Naive thymus-derived CD4-positive, alpha-beta T cell (primary cell): ENCODE data around the gene GNAL. TPM values are rescaled to one million over a fixed set of nuclear protein-coding genes. Genes with fewer than 3 reads are reported as not detected.
A peak's percentile ranks its signal among the peaks of the same experiment; 100 is the strongest.

Experiments
- ATAC-seq: fragments of 150-1000 bp; cut with Tn5 transposase; 2 replicates; pipeline ENCODE4 v1.10.0; 2021; ENCODE audit warnings: mild to moderate bottlenecking, moderate library complexity
- CTCF ChIA-PET: fragments of 350-600 bp; sonication (Branson Sonifier 250); formaldehyde crosslinking; loops from one replicate; lab custom pipeline; 2021; ENCODE audit warnings: antibody characterized with exemption; lab: Charles Lee
- POLR2A ChIA-PET: fragments of 350-600 bp; sonication (Branson Sonifier 250); formaldehyde crosslinking; loops from one replicate; lab custom pipeline; 2021; ENCODE audit warnings: antibody characterized with exemption, inconsistent platforms; lab: Charles Lee
- DNase-seq, 9 donors: peaks; one replicate each; pipeline versions ENCODE4 v3.0.0 to v3.0.0-alpha.2; 2020 to 2022; ENCODE audit warnings: mixed read lengths in 1 of 9
- H3K27ac ChIP-seq: one replicate; pipeline ENCODE4 v1.7.0; 2013; ENCODE audit warnings: mild to moderate bottlenecking, low read depth, low read length, moderate library complexity
- H3K27me3 ChIP-seq, 2 donors: one replicate each; pipeline ENCODE4 v1.7.0; 2013; ENCODE audit warnings: low read length in 2 of 2, mild to moderate bottlenecking in 2 of 2, moderate library complexity in 2 of 2; ENCODE audit not compliant: control insufficient read depth in 2 of 2, insufficient read depth in 2 of 2
- H3K36me3 ChIP-seq, 3 experiments: 1 replicate in 2 of 3; 2 replicates in 1 of 3; pipeline ENCODE4 v1.7.0; 2013; ENCODE audit warnings: low read length in 3 of 3, mild to moderate bottlenecking in 3 of 3, moderate library complexity in 1 of 3; ENCODE audit not compliant: insufficient read depth in 3 of 3, control insufficient read depth in 2 of 3
- H3K4me1 ChIP-seq, 2 donors: one replicate each; pipeline ENCODE4 v1.7.0; 2013; ENCODE audit warnings: low read length in 2 of 2, mild to moderate bottlenecking in 2 of 2, moderate library complexity in 1 of 2; ENCODE audit not compliant: control insufficient read depth in 2 of 2, insufficient read depth in 2 of 2
- H3K4me3 ChIP-seq: 2 replicates; pipeline ENCODE4 v1.7.0; 2013; ENCODE audit warnings: mild to moderate bottlenecking, low read length
- H3K9me3 ChIP-seq, 3 experiments: 1 replicate in 2 of 3; 2 replicates in 1 of 3; pipeline ENCODE4 v1.7.0; 2013; ENCODE audit warnings: low read length in 3 of 3; ENCODE audit not compliant: control insufficient read depth in 2 of 3
- H3K27ac Mint-ChIP-seq, 9 donors: one replicate each; pipeline ENCODE4 v1.8.0; 2020 to 2022; ENCODE audit warnings: mixed read lengths in 9 of 9, mild to moderate bottlenecking in 8 of 9, moderate library complexity in 5 of 9, inconsistent platforms in 2 of 9
- H3K27me3 Mint-ChIP-seq, 5 donors: one replicate each; pipeline ENCODE4 v1.8.0; 2021 to 2022; ENCODE audit warnings: mixed read lengths in 5 of 5, mild to moderate bottlenecking in 1 of 5
- H3K36me3 Mint-ChIP-seq, 5 donors: one replicate each; pipeline ENCODE4 v1.8.0; 2020 to 2022; ENCODE audit warnings: mixed read lengths in 5 of 5, mild to moderate bottlenecking in 3 of 5, inconsistent platforms in 1 of 5
- H3K4me1 Mint-ChIP-seq, 7 donors: one replicate each; pipeline ENCODE4 v1.8.0; 2020 to 2022; ENCODE audit warnings: mixed read lengths in 7 of 7, mild to moderate bottlenecking in 3 of 7, inconsistent platforms in 1 of 7
- H3K4me3 Mint-ChIP-seq, 10 donors: one replicate each; pipeline ENCODE4 v1.8.0; 2020 to 2022; ENCODE audit warnings: mild to moderate bottlenecking in 10 of 10, mixed read lengths in 10 of 10, moderate library complexity in 6 of 10, inconsistent platforms in 2 of 10
- H3K9me3 Mint-ChIP-seq, 11 donors: one replicate each; pipeline ENCODE4 v1.8.0; 2020 to 2022; ENCODE audit warnings: mixed read lengths in 11 of 11, mild to moderate bottlenecking in 4 of 11, inconsistent platforms in 1 of 11, moderate library complexity in 1 of 11
- intact Hi-C, 2 donors: fragments of 100-400 bp; cut with micrococcal nuclease; formaldehyde crosslinking; loops; one replicate each; pipeline ENCODE4 v1.15.1; 2023
- polyA plus RNA-seq, 2 donors: library from polyadenylated mRNA; unstranded; fragments of 300-500 nt; fragmentation: Illumina TruSeq; gene quantifications; one replicate each; pipeline ENCODE4 v1.2.3, GENCODE V29; 2021
- total RNA-seq, 6 experiments: library from RNA in 5 of 6; stranded (reverse) in 5 of 6; gene quantifications; 1 replicate in 5 of 6; 2 replicates in 1 of 6; pipeline ENCODE4 v1.2.3 and lab custom pipeline; 2021 to 2026

The GNAL gene
- total and polyA plus RNA-seq, 7 experiments from 2014 or later: 0.09 to 1.4 (median 0.67) TPM

DNA sequence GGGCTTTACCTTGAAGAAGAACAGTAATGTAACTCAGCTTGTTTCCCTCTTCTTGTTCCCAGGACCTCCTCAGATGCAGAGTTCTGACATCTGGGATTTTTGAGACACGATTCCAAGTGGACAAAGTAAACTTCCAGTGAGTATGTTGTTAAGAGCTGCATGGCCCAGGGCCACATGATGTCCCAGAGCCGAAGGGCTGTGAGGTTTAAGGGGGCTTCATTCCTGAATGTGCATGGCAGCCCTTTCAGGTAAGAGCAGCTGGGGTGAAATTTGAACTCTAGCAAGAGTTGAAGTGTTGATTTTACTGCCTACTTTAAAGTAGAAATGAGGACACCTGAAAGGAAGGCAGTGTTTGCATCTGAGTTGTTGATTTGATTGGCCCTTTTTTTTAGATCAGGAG lies 175.4 kb downstream of the GNAL start:
- Histone ChIP-seq H3K27ac (no peak overlapping the region), H3K4me3 (no peak overlapping the region), H3K9me3 (no peaks in the 10 kb centered on the region), H3K27me3 (no peaks in the 10 kb centered on the region), H3K36me3 (no peaks in the 10 kb centered on the region), H3K4me1 (no peaks in the 10 kb centered on the region)
- Mint-ChIP-seq H3K9me3 (no peaks in the 10 kb centered on the region), H3K4me3 (no peak overlapping the region), H3K36me3 (no peaks in the 10 kb centered on the region), H3K4me1 (peaks cover 0 to 7% (median 0%) of the 10 kb centered on the region in 7 donors), H3K27me3 (peaks cover 0 to 19% (median 0%) of the 10 kb centered on the region in 5 donors), H3K27ac (no peak overlapping the region)
- POLR2A ChIA-PET: no interaction called here
- intact Hi-C loops: no loop called here
- ATAC-seq (no peak), DNase-seq (no peak)
- CTCF ChIA-PET: interaction anchor here (1.1 kb wide), 1 partner anchor 10 kb away, joined by 3 read pairs; no protein-coding TSS in a partner anchor

DNA sequence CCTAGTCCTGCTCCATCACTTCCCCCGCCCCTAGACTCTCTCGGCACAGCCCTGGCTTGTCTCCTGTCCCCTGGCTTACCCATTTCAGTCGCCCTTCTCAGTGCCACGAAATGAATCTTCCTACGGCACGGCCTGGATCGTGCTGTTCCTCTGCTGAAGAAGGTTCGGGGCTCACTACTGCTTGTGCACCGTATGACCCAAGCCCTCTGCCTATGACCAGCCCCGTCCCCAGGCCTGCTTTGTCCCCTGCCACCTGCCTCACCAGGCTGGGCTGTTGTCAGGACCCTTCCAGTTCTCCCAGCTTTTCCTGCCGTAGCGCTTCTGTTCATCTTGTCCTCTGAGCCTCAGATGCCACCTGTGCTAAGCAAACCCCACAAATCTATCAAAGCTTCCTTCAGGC lies 176.0 kb downstream of the GNAL start:
- intact Hi-C loops: no loop called here

DNA sequence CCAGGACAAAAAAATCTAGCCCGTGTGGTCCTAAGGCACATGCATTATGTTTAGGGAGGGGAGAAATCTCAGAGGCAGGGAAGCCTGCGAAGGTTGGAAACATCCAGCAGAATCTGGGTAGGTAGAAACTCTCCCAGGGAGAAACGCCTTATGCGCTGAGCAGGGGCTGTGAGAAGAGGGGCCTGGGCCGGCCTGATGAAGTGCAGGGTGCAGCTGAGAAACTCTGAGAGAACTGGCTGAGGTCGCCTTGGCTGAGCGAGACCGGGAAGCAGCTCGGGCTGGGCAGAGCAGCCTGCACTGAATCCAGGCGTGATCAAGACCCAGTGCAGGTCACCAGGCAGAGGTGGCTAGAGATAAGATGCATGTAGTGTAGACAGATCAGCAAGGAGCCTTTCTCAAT lies 177.3 kb downstream of the GNAL start:
- Histone ChIP-seq H3K27ac (no peak overlapping the region), H3K4me1 (no peaks in the 10 kb centered on the region), H3K27me3 (no peaks in the 10 kb centered on the region), H3K9me3 (no peaks in the 10 kb centered on the region), H3K36me3 (no peaks in the 10 kb centered on the region), H3K4me3 (no peak overlapping the region)
- Mint-ChIP-seq H3K4me1 (peaks cover 0 to 6% (median 0%) of the 10 kb centered on the region in 7 donors), H3K27me3 (peaks cover 0 to 22% (median under 1%) of the 10 kb centered on the region in 5 donors), H3K27ac (no peak overlapping the region), H3K9me3 (no peaks in the 10 kb centered on the region), H3K36me3 (no peaks in the 10 kb centered on the region), H3K4me3 (no peak overlapping the region)
- ChIA-PET POLR2A (no interaction called here), CTCF (no interaction called here)
- ATAC-seq (no peak), DNase-seq (no peak)
- intact Hi-C loops: no loop called here

More for the DNA sequence above, 176.0 kb downstream of the GNAL start:
- H3K27me3 ChIP-seq: no peaks in the 10 kb centered on the region
- H3K36me3 Mint-ChIP-seq: no peaks in the 10 kb centered on the region
- H3K4me3 ChIP-seq: no peak overlapping the region
- H3K4me1 ChIP-seq: no peaks in the 10 kb centered on the region
- ChIA-PET POLR2A (no interaction called here), CTCF (interaction anchor here (0.6 to 1.1 kb wide), 2 partner anchors 10 to 69 kb away, joined by 3 to 4 read pairs; no protein-coding TSS in a partner anchor)
- no peak overlapping the region for H3K4me3 Mint-ChIP-seq
- peaks cover 0 to 7% (median 0%) of the 10 kb centered on the region in 7 donors for H3K4me1 Mint-ChIP-seq
- H3K27ac Mint-ChIP-seq: no peak overlapping the region
- DNase-seq: no peak
- H3K27me3 Mint-ChIP-seq: peaks cover 0 to 22% (median 0%) of the 10 kb centered on the region in 5 donors
- no peaks in the 10 kb centered on the region for H3K9me3 ChIP-seq
- H3K9me3 Mint-ChIP-seq: no peaks in the 10 kb centered on the region
- H3K36me3 ChIP-seq: no peaks in the 10 kb centered on the region
- no peak for ATAC-seq
- no peak overlapping the region for H3K27ac ChIP-seq

DNA sequence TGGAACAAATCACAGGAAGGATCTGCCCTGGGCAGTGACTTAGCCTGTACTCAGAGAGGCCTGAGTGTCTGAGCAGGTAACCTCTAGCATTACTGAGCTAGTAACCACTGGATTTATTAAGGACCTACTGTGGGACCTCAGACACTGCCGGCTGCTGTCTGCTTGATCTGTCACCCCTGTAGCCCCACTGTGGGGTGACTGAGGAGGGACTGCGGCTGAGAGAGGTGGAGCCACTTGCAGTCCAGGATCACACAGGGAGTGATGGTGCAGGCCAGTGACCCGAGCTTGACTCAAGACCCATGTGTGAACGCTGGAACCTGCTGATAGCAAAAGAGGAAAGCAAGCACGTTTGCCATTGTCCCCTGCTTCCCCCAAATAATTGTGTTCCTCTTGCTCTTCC lies 177.7 kb downstream of the GNAL start:
- no peak overlapping the region for H3K4me3 ChIP-seq
- no peak overlapping the region for H3K27ac ChIP-seq
- DNase-seq (no peak), ATAC-seq (no peak)
- no peaks in the 10 kb centered on the region for H3K36me3 ChIP-seq
- no peak overlapping the region for H3K27ac Mint-ChIP-seq
- POLR2A ChIA-PET: no interaction called here
- H3K9me3 Mint-ChIP-seq: no peaks in the 10 kb centered on the region
- no peaks in the 10 kb centered on the region for H3K27me3 ChIP-seq
- H3K4me1 ChIP-seq: no peaks in the 10 kb centered on the region
- intact Hi-C loops: no loop called here
- CTCF ChIA-PET: no interaction called here
- H3K36me3 Mint-ChIP-seq: no peaks in the 10 kb centered on the region
- H3K4me3 Mint-ChIP-seq: no peak overlapping the region
- H3K4me1 Mint-ChIP-seq: peaks cover 0 to 5% (median 0%) of the 10 kb centered on the region in 7 donors
- no peaks in the 10 kb centered on the region for H3K9me3 ChIP-seq
- peaks cover 0 to 22% (median 5%) of the 10 kb centered on the region in 5 donors for H3K27me3 Mint-ChIP-seq

DNA sequence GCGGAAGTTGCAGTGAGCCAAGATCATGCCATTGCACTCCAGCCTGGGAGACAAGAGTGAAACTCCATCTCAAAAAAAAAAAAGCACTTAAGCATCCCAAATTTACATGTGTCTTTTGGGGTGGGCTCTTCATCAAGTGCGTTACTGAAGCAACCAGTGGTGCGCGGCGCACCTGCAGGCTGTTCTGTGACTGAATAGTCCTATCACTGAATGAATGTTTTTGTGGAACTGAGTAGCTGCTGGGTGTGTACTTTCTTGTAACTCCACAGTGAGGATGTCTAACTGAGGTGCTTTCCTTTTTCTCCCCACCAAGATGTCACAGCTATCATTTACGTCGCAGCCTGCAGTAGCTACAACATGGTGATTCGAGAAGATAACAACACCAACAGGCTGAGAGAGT lies 179.2 kb downstream of the GNAL start:
- H3K27ac ChIP-seq: no peak overlapping the region
- no peak overlapping the region for H3K4me3 ChIP-seq
- Mint-ChIP-seq H3K9me3 (no peaks in the 10 kb centered on the region), H3K4me3 (no peak overlapping the region), H3K36me3 (no peaks in the 10 kb centered on the region), H3K27me3 (peaks cover 0 to 20% (median 5%) of the 10 kb centered on the region in 5 donors), H3K4me1 (peaks cover 0 to 2% (median 0%) of the 10 kb centered on the region in 7 donors), H3K27ac (no peak overlapping the region)
- no peaks in the 10 kb centered on the region for H3K4me1 ChIP-seq
- intact Hi-C loops: no loop called here
- no peaks in the 10 kb centered on the region for H3K36me3 ChIP-seq
- no peak for ATAC-seq
- POLR2A ChIA-PET: no interaction called here
- no peaks in the 10 kb centered on the region for H3K27me3 ChIP-seq
- no peak for DNase-seq
- no peaks in the 10 kb centered on the region for H3K9me3 ChIP-seq
- CTCF ChIA-PET: no interaction called here

DNA sequence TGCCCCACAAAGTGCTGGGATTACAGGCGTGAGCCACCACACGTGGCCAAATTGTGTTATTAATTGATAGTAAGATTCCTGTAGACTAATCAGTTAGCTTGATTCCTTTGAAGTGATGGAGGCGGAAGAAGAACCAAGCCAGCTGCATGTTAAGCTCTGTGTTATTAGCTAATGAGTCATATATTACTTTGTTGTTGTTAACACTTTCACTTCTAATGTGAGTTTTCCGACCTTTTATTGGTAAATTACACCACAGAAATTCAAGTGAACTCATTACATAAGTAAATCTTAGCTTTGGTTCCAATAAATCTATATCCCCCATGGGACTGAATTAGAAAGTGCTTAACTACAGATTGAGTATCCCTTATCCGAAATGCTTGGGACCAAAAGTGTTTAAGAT lies 182.4 kb downstream of the GNAL start:
- peaks cover 0 to 9% (median 6%) of the 10 kb centered on the region in 5 donors for H3K36me3 Mint-ChIP-seq
- no peaks in the 10 kb centered on the region for H3K4me1 Mint-ChIP-seq
- Histone ChIP-seq H3K36me3 (no peaks in the 10 kb centered on the region), H3K9me3 (no peaks in the 10 kb centered on the region), H3K27me3 (no peaks in the 10 kb centered on the region), H3K27ac (no peak overlapping the region), H3K4me3 (no peak overlapping the region), H3K4me1 (no peaks in the 10 kb centered on the region)
- DNase-seq: no peak
- ChIA-PET CTCF (interaction anchor here (1.6 kb wide), 1 partner anchor 138 kb away, joined by 6 read pairs; no protein-coding TSS in a partner anchor), POLR2A (no interaction called here)
- no peak overlapping the region for H3K4me3 Mint-ChIP-seq
- no peak overlapping the region for H3K27ac Mint-ChIP-seq
- peaks cover 0 to 16% (median 5%) of the 10 kb centered on the region in 5 donors for H3K27me3 Mint-ChIP-seq
- intact Hi-C loops: no loop called here
- H3K9me3 Mint-ChIP-seq: peaks cover 0 to 3% (median 0%) of the 10 kb centered on the region in 11 donors
- no peak for ATAC-seq

DNA sequence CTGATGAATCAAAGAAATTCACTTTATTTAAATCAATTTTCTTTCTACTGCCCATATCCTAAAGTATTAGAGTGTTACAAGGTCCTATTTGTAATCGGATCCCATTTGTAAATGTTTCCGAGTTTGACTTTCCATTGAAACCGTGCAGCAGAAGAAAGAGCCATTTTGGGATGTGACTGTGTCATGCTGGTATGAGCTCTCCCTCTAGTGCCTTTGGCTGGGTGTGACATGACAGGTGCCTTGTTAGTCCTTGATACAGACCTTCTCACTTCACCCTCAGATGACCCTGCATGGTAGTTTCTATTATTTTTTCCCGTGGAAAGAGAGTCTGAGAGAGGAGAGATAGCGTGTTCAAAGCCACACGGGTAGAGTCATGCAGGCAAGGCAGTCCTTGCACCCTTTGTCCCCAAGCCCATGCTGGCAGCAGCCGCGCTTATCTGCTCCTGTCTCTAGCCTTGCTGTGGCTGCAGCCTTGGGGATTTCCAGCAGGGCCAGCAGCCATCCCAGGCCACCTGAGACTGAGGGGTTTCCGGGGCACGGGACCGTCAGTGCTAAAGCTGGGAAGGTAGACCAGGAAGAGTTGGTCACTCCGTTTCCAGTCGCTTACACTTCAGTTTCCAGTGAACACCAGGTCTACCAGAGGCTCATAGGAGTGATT lies 183.5 kb downstream of the GNAL start:
- Histone ChIP-seq H3K4me1 (no peaks in the 10 kb centered on the region), H3K4me3 (no peak overlapping the region), H3K36me3 (no peaks in the 10 kb centered on the region), H3K27me3 (no peaks in the 10 kb centered on the region), H3K9me3 (no peaks in the 10 kb centered on the region), H3K27ac (no peak overlapping the region)
- ChIA-PET POLR2A (no interaction called here), CTCF (no interaction called here)
- Mint-ChIP-seq H3K27me3 (peaks cover 0 to 13% (median 0%) of the 10 kb centered on the region in 5 donors), H3K4me1 (no peaks in the 10 kb centered on the region), H3K9me3 (peaks cover 0 to 3% (median 0%) of the 10 kb centered on the region in 11 donors), H3K27ac (no peak overlapping the region), H3K36me3 (peaks cover 1 to 15% (median 6%) of the 10 kb centered on the region in 5 donors), H3K4me3 (no peak overlapping the region)
- DNase-seq (peak in 3 of 9 donors; percentile 8 to 22 (median 9)), ATAC-seq (peak; percentile 54)
- intact Hi-C loops: loop anchor here (2.0 kb wide), 2 partner anchors 140 to 1312 kb away; no protein-coding TSS in a partner anchor
